ENCODE data around the gene NUCB2. TPM values are rescaled to one million over a fixed set of nuclear protein-coding genes. Genes with fewer than 3 reads are reported as not detected.

The NUCB2 gene
- total and polyA plus RNA-seq, 2 of the 13 experiments (the other 11 are each of a cell fraction or from before 2014, with no cell fraction given): 54.2 to 82.4 TPM

DNA sequence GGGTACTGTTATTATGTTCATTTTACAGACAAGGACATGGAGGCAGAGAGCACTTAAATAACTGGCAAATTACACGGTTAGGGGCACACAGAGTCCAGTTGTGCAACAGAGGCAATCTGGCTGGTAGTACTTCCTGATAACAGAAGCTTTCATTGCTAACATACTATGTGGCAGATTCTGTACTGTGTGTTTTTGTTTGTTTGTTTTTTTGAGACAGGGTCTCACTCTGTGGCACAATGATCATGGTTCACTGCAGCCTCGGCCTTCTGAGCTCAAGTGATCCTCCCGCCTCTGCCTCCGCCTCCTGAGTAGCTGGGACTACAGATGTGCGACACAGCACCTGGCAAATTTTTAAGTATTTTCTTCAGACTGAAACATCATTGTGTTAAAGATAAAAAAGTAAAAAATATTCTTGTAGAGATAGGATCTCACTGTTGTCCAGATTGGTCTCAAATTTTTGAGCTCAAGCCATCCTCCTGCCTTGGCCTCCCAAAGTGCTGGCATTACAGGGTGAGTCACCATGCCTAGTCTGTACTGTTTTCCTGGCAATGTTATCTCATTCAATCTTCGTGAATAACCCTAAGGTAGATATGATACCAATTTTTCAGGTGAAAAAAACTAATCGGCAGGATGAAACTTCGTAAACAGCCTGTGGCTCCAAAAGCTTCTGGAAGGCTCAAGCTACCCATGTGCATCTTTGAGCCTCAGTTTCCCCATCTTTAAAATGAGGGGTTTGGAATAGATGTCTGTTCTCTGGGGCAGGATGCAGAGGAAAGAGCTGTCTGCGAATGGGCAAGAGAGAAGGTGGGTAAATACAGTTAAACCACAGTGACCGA is 921 bp upstream of the NUCB2 start (continued):
- TF ChIP-seq, protein P1, sequence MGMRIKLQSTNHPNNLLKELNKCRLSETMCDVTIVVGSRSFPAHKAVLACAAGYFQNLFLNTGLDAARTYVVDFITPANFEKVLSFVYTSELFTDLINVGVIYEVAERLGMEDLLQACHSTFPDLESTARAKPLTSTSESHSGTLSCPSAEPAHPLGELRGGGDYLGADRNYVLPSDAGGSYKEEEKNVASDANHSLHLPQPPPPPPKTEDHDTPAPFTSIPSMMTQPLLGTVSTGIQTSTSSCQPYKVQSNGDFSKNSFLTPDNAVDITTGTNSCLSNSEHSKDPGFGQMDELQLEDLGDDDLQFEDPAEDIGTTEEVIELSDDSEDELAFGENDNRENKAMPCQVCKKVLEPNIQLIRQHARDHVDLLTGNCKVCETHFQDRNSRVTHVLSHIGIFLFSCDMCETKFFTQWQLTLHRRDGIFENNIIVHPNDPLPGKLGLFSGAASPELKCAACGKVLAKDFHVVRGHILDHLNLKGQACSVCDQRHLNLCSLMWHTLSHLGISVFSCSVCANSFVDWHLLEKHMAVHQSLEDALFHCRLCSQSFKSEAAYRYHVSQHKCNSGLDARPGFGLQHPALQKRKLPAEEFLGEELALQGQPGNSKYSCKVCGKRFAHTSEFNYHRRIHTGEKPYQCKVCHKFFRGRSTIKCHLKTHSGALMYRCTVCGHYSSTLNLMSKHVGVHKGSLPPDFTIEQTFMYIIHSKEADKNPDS (CRISPR knock-in tag; IDR thresholded peaks at IDR 0.05): peak; percentile 58; the same call in 1 of the 2 replicates
- TF ChIP-seq ATM (IDR thresholded peaks at IDR 0.05; ENCODE audit: borderline replicate concordance) (no peak), MBNL3 (CRISPR knock-in tag; conservative IDR thresholded peaks at IDR 0.05) (no peak), RXRB (CRISPR knock-in tag; IDR thresholded peaks at IDR 0.05; ENCODE audit: borderline replicate concordance) (no peak), SIN3A (IDR thresholded peaks at IDR 0.05; ENCODE audit: borderline replicate concordance, low read depth, low read length) (no peak), CEBPG (CRISPR knock-in tag; IDR thresholded peaks at IDR 0.05) (peak; percentile 81), TOPORS (CRISPR knock-in tag; IDR thresholded peaks at IDR 0.05) (no peak), ZNF430 (CRISPR knock-in tag; IDR thresholded peaks at IDR 0.05) (no peak), ZNF670 (CRISPR knock-in tag; IDR thresholded peaks at IDR 0.05; ENCODE audit: borderline replicate concordance) (no peak), ZNF841 (CRISPR knock-in tag; IDR thresholded peaks at IDR 0.05; ENCODE audit: borderline replicate concordance) (no peak), MED8 (CRISPR knock-in tag; IDR thresholded peaks at IDR 0.05; ENCODE audit: insufficient replicate concordance) (no peak), ZNF136 (CRISPR knock-in tag; IDR thresholded peaks at IDR 0.05; ENCODE audit: low read depth) (no peak), GATAD1 (CRISPR knock-in tag; IDR thresholded peaks at IDR 0.05) (no peak), ZNF350 (CRISPR knock-in tag; IDR thresholded peaks at IDR 0.05; ENCODE audit: borderline replicate concordance, low read depth) (no peak)
- TF ChIP-seq, protein P2, sequence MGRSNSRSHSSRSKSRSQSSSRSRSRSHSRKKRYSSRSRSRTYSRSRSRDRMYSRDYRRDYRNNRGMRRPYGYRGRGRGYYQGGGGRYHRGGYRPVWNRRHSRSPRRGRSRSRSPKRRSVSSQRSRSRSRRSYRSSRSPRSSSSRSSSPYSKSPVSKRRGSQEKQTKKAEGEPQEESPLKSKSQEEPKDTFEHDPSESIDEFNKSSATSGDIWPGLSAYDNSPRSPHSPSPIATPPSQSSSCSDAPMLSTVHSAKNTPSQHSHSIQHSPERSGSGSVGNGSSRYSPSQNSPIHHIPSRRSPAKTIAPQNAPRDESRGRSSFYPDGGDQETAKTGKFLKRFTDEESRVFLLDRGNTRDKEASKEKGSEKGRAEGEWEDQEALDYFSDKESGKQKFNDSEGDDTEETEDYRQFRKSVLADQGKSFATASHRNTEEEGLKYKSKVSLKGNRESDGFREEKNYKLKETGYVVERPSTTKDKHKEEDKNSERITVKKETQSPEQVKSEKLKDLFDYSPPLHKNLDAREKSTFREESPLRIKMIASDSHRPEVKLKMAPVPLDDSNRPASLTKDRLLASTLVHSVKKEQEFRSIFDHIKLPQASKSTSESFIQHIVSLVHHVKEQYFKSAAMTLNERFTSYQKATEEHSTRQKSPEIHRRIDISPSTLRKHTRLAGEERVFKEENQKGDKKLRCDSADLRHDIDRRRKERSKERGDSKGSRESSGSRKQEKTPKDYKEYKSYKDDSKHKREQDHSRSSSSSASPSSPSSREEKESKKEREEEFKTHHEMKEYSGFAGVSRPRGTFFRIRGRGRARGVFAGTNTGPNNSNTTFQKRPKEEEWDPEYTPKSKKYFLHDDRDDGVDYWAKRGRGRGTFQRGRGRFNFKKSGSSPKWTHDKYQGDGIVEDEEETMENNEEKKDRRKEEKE (IDR thresholded peaks at IDR 0.05): no peak
- TF ChIP-seq, protein P3, sequence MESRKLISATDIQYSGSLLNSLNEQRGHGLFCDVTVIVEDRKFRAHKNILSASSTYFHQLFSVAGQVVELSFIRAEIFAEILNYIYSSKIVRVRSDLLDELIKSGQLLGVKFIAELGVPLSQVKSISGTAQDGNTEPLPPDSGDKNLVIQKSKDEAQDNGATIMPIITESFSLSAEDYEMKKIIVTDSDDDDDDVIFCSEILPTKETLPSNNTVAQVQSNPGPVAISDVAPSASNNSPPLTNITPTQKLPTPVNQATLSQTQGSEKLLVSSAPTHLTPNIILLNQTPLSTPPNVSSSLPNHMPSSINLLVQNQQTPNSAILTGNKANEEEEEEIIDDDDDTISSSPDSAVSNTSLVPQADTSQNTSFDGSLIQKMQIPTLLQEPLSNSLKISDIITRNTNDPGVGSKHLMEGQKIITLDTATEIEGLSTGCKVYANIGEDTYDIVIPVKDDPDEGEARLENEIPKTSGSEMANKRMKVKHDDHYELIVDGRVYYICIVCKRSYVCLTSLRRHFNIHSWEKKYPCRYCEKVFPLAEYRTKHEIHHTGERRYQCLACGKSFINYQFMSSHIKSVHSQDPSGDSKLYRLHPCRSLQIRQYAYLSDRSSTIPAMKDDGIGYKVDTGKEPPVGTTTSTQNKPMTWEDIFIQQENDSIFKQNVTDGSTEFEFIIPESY (CRISPR knock-in tag; IDR thresholded peaks at IDR 0.05): no peak
- TF ChIP-seq, protein P4, sequence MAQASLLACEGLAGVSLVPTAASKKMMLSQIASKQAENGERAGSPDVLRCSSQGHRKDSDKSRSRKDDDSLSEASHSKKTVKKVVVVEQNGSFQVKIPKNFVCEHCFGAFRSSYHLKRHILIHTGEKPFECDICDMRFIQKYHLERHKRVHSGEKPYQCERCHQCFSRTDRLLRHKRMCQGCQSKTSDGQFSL (CRISPR knock-in tag; IDR thresholded peaks at IDR 0.05): no peak
- TF ChIP-seq, protein P5, sequence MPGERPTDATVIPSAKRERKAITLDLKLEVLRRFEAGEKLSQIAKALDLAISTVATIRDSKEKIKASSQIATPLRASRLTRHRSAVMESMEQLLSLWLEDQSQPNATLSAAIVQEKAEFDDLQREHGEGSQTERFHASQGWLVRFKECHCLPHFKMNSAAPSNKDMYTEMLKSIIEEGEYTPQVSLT (CRISPR knock-in tag; IDR thresholded peaks at IDR 0.05; ENCODE audit: borderline replicate concordance, low read depth): no peak
- TF ChIP-seq, protein P6, sequence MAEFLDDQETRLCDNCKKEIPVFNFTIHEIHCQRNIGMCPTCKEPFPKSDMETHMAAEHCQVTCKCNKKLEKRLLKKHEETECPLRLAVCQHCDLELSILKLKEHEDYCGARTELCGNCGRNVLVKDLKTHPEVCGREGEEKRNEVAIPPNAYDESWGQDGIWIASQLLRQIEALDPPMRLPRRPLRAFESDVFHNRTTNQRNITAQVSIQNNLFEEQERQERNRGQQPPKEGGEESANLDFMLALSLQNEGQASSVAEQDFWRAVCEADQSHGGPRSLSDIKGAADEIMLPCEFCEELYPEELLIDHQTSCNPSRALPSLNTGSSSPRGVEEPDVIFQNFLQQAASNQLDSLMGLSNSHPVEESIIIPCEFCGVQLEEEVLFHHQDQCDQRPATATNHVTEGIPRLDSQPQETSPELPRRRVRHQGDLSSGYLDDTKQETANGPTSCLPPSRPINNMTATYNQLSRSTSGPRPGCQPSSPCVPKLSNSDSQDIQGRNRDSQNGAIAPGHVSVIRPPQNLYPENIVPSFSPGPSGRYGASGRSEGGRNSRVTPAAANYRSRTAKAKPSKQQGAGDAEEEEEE (CRISPR knock-in tag; IDR thresholded peaks at IDR 0.05; ENCODE audit: borderline replicate concordance): no peak
